GM12873 (cell line): ENCODE measurements around the gene MVB12B.

Experiments
- CTCF ChIP-seq: IDR thresholded peaks from 2 replicates; pipeline ENCODE4 v1.5.1; 2012; ENCODE audit warnings: low read depth, mild to moderate bottlenecking, moderate library complexity, low read length, control low read depth; ENCODE audit not compliant: insufficient read depth; ENCODE audit errors: missing control alignments

MVB12B gene

DNA sequence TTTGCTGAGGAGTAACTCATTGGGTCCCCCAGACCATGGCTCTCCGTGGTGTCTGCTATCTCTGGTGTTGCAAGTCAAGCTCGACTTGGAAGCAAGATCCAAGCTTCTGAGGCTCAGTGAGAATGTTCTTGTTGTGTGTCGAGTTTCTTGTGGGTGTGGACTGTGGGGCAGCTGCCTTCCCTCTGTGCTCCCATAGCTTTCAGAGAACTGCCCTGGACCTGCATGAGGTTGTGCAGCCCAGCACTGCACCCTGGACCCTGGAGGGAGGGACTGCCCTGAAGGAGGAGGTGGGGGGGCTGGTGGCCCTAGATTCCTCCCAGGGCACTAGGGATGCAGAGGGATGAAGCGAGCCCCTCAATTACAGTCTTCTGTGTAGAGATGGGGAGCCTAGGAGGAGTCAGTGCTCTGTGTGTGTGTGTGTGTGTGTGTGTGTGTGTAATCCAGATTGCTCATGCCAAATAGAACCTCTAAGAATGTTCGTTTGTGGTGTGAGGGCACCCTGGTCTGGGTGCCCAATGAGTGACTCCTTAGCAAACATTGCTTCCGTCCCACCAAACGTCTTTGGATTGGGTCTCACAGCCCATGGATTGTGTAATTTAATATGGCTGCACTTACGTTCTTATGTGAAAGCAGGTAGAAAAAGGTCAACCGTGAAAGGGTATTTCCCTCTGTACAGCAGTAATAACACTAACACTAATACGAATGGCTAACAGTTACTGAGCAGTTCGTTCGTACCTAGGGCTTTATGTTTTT lies 143.8 kb downstream of the MVB12B start:
- no peak for TF ChIP-seq CTCF

DNA sequence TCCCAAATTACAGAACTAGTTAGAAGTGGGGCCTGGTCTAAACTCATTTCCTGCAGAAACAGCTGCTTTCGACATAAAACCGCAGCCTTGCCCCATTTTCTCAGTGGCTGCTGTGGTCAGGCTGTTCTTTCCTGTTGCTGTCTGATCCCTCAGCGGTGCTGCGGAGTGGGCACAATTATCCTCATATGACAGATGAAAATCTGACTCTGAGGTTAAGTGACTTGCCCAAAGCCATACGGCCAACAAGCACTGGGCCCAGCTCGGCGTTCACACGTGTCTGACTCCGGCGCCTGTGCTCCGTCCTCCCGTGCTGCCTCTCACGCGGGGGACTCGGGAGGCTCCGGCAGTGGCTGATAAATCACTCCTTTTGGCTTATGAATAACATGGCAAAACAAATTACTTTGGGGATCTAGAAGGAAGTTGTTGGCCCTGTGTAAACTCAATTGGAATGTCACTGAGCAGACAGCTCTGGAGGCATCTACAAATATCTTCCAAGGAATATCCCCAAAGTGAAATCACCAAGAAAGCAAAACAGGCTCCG lies 144.5 kb downstream of the MVB12B start:
- no peak for TF ChIP-seq CTCF

DNA sequence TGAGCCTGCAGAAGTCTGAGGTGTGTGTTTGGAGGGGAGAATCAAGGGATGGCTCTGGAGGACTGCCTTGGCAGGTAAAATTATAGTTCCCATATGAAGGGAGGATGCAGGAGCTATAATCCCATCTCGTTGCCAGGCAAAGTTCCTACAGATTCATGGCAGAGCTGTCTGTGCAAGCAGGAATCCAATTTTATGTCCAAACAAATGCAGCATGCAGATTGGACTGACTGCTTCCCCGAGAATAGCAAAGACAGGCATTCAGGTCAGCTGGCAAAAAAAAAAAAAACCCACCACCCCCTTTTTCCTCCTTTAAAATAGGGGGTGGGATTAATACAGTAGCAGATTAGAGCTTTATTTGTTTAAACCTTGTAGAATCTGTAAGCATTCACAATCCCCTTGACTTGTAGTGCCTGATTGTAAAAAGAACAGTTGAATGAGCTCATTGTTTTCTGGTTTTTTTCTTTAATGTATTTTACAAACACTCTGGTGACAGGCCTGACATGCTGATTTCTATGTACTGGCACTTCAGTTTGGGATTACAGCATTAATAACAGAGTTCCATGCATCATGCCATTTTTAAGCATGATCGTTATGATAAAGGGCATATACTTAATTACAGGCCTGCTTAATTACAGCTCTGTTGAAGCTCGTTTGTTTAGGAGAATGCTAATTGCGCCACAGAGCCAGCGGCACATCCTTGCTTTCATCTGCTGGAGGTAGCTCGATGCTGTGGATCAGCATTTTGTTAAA lies 145.7 kb downstream of the MVB12B start:
- TF ChIP-seq CTCF = no peak

DNA sequence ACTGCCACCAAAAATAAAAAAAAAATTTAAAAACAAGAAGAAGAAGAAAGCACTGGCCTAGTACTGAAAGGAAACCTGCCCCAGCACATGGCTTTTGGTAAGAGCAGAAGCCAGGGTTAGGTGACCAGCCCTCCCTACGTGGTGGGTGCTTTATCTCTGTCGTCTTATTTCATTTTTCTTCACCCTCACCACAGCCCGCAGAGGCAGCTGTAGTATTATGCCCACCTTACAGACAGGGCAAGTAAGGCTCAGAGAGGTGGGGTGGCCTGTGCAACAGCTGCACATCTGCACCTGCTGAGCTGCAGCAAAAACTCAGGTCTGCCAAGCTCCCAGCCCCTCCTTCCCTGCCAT lies 146.3 kb downstream of the MVB12B start:
- TF ChIP-seq CTCF = no peak

- TF ChIP-seq CTCF = no peak
These were observed 147.7 kb downstream of the MVB12B start for GRCh38 chr9:126474206-126474765.

- no peak for TF ChIP-seq CTCF
These were observed 148.3 kb downstream of the MVB12B start for GRCh38 chr9:126474786-126475485.

DNA sequence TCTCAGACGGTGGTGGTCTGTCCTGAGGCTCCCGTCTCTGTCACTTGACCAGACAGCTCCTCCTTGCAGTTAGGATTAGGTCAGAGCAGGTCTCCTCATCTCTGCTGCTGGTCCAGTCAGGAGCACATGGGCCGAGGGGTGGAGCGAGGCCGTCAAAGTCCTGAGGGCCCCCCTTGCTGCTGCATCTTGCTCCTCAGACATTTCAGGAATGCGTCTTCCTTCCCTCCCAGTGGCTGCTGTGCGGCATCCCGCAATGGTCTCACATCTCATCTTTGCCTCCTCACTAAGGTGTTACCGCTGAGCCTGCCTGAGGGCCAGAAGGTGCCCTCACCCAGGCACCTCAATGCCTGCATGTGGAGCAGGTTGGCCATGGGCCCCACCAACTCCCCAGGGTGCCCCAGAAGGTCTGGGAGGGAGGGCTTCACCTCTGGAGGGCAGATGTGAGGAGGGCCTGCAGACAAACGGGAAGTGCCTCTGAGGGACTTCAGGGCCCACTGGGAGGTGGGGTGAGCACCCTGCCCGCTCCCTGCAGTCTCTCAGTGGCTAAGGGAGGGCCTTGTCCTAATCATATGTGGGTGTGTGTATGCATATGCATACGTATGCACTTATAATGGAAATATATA lies 149.4 kb downstream of the MVB12B start:
- no peak for TF ChIP-seq CTCF
